ENCODE data around the gene DNAH14.
"Not testable (repeated sequence)": the region's sequence is repeated elsewhere in the genome, so short reads cannot be mapped to it uniquely, and the experiment has no call there.

DNAH14 gene

GRCh38 chr1:225360119-225360518 is 430.6 kb downstream of the DNAH14 start:
- DNase-seq: no peak

DNA sequence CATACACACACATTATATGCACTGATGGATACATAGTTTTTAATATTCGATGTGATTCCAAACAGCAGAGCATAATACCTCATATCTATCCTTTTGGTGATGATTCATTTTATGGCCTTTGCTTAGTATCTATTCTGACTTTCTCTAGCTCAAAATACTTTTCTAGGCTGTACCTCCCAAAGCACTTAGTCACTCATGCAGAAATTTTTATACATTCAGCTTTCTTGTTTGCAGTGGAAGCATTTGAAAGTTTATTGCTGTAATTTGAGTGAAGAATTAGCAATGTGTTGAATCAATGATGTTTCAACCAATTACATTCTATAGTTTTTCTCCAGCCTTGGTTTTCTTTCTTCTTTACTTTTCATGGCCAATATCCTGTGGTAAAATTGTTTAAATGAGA is 431.7 kb downstream of the DNAH14 start:
- DNase-seq: no peak

- DNase-seq: no peak
Measured at GRCh38 chr1:225362805-225363204, 433.3 kb downstream of the DNAH14 start.

DNA sequence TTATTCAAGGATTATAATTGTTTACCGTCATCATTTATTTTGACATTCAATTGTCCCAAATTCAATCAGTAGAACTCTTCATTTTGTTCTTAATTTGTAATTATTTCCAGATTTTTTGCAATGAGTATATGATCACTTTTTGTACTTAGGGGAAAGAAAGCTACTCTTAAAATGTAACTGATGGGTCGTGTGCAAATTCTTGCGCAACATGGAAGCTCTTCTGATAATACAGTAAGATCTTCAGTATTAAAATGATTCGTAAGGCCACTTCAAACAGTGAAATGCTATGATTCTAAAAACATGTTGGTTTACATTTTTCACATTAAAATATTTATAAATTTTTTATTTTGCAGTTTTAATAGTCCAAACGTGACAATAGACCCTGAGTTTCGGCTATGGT is 435.0 kb downstream of the DNAH14 start:
- no peak for DNase-seq

GRCh38 chr1:225366018-225366417 is 436.5 kb downstream of the DNAH14 start:
- DNase-seq: no peak

DNA sequence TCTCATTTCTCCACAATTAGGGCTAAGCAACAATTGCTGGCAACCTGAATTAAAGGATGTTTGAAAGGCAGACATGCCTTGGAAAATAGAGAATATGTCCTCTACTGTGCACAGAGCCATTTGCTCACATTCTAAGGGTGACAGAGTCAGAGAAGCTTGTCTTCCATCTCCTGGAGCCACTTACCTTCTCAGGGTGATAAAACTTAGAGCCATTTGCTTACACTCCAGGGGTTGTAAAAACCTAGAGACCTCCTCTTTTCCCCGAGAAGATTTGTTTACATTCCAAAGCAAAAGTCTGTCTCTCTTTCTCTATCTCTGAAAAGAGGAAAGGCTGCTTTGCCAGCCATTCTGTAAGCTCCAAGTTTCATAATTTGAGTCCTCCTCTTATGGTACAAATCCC is 437.1 kb downstream of the DNAH14 start:
- no peak for DNase-seq

- DNase-seq: no peak
Measured at GRCh38 chr1:225368036-225368552, 438.6 kb downstream of the DNAH14 start.

DNA sequence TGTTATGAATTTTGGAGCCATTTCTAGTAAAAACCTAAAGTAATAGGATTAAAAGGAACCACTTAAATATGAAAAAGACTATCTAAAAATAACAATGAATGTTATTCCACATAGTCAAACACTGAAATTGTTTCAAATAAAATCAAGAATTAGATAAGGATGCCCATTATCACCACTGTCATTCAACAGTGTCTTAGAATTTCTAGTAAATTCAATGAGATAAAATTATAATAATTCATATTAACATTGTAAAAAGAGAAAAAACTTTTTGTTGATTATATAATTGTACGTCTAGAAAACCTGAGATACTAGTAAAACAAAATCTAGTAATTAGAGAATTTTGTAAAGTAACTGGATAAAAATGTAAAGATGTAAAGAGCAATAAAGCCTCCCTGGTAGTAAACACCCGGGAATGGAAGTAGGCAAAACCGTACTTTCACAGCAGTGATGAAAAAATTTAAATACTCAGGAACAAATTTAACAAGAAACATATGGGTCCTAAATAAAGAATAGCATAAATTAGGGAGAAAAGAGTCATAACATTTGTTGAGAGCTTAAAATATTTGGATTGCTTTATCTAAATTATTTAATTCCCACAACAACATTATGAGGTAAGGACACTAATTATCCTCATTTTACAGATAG is 442.0 kb downstream of the DNAH14 start:
- no peak for DNase-seq

DNA sequence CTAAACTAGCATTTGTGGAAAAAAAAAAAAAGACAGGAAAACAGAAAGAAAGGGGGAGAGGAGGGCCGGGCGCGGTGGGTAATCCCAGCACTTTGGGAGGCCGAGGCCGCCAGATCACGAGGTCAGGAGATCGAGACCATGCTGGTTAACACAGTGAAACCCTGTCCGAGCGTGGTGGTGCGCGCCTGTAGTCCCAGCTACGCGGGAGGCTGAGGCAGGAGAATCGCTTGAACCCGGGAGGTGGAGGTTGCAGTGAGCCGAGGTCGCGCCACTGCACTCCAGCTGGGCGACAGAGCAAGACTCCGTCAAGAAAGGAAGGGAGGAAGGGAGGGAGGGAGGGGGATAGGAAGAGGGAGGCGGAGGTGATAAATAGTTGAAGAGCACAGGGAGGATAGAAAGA is 443.7 kb downstream of the DNAH14 start:
- DNase-seq: no peak

GRCh38 chr1:225374996-225375395 is 445.5 kb downstream of the DNAH14 start:
- DNase-seq: no peak

DNA sequence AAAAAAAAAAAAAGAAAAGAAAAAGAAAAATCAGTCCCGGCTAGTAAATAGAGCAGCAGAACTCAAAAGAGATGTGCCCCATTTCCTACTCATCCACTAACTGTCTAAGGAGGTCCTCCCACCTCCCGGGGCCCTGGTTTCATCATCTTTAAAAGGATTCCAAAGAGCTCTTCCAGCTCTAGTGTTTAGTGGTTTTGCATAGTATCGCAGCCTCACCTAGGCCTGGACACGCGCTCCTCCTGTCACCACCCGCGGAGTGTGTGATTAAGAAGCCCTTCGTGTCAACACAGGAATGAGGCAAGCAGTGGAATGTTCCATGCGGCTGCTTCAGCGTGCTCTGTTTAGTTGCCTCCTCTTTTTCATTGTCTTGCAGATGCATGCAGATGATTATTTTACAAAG is 449.4 kb downstream of the DNAH14 start:
- DNase-seq: no peak

DNA sequence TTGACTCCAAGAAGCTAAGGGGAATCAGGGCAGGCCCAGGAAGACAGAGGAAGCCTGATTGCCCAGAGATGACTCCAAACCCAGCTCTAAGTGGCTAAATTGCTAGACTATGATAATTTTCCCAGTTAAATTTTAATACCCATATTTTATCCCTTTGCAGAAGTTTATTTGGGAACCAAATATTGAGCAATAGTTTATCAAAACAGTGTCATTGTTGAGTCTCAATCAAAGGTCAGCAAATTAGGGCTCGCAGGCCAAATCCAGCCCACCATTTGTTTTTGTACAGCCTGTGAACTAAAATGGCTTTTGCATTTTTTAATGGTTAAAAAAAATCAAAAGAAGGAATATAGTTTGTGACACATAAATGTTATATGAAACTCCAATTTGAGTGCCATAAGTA is 451.2 kb downstream of the DNAH14 start:
- no peak for DNase-seq

DNA sequence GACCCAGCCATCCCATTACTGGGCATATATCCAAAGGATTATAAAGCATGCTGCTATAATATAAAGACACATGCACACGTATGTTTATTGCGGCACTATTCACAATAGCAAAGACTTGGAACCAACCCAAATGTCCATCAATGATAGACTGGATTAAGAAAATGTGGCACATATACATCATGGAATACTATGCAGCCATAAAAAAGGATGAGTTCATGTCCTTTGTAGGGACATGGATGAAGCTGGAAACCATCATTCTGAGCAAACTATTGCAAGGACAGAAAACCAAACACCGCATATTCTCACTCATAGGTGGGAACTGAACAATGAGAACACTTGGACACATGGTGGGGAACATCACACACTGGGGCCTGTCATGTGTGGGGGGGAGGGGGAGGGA is 457.4 kb downstream of the DNAH14 start:
- DNase-seq: not testable (repeated sequence)

DNA sequence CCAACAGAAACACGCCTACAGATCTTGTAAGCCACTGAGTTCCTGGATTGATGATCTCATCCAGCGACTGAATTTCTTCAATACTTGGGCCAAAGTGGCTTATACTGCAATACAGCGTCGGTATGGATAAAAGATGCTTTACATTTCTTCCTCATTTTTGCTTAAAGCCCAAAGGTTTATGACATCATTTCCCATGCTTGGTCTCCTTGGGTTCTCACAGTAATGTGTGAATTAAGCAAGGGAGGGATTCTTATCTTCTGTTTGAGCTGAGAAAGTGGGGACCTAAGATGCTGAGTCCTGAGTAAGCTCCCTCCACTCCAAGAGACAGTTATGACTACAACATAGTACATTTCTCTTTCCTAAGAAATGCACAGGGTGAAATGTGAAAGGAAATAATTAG is 458.9 kb downstream of the DNAH14 start:
- DNase-seq: peak; percentile 7

DNA sequence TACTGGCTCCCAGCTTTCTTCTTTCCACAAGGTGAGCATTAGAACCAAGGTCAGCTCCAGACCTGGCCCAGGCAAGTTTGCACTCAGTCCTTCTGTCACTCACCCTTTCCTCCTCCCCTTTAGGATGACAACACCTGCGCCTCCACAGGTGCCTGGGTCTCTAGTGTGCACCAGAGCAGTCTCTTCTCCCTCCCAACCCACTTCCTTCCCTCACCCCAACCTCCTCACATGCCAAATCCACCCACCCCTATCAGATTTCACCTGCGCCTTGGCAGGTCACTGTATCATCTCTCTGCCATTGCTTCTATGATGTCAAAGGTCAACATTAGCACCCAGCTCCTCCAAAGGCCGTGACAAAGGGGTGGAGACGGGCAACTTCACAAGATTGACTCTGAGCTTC is 460.4 kb downstream of the DNAH14 start:
- DNase-seq: no peak

GRCh38 chr1:225396357-225396756 is 466.9 kb downstream of the DNAH14 start:
- no peak for DNase-seq

DNA sequence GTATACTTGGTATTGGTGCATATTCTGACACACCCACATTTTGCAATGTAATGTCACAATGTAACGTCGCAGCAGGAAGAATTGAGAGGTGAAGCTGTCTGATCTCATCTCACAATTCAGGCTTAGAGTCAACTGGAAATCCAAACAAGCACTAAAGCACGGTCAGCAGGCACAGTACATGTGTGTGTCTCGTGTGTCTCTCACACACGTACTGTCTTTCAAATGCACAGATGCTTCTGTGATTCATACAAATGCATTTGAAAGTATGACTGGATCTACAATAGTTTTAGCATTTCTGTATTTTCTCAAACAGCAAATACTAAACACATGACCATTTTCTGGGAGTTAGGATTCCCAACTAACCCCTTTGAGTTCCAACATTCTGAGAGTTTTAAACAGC is 471.5 kb downstream of the DNAH14 start:
- DNase-seq: no peak

DNA sequence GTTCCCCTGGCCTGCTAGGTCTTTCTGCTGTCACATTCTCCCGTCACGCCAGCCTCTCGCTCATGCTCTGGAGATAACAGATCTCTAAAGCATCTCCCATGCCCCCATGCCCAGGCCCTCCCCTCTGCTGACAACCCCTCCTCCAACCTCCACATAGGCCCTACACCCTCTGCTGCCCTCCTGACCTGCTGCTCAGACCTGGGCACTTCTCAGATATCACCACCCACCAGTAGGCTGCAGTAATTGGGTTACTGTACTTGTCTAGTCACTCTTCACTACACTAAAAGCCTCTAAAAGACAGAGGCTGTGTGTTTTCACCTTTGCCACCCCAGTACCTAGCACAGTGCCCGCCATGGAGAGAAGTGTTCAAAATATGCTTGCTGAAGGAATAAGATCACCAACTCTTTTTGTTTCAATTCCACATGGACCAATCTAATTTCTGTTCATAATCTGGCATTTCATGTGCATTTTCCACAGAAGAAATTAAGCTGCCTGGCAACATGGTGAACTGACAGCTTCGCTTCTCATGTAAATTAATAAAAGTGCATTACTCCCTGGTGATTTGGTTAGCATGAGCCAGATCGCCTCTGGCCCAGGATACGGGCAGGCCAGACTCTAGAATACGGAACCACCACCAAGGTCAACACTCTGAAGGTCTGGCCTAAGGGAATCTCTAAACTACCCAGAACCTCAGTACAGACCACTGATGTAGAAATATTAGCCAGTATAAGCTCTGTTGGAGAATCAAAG is 477.7 kb downstream of the DNAH14 start:
- no peak for DNase-seq

GRCh38 chr1:225407755-225408154 is 478.3 kb downstream of the DNAH14 start:
- DNase-seq: no peak

GRCh38 chr1:225408249-225408648 is 478.8 kb downstream of the DNAH14 start:
- no peak for DNase-seq

- DNase-seq: no peak
Measured at GRCh38 chr1:225409051-225409450, 479.6 kb downstream of the DNAH14 start.

- no peak for DNase-seq
Measured at GRCh38 chr1:225410036-225410435, 480.6 kb downstream of the DNAH14 start.

DNA sequence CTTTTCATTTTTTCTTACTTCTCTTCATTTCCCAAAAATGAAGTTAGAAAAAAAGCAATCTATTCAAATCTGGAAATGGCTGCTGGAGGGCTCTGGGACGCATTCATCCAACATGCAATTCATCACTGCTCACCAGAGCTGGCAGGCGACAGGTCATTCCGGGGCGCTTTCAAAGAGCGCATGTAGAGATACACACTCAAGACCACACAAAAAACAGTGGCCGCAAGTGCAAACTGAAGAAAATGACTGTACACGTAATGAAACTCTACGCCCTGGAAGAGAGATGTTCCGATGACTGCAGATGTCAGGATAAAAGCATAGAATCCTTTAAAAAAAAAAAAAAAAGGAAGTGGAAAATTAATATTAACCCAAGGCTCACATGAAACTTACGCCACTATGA is 482.8 kb downstream of the DNAH14 start:
- no peak for DNase-seq

- DNase-seq: no peak
Measured at GRCh38 chr1:225412803-225413351, 483.4 kb downstream of the DNAH14 start.
